ENCODE results near the gene DIDO1. TPM values are rescaled to one million over a fixed set of nuclear protein-coding genes. Genes with fewer than 3 reads are reported as not detected.
A peak's percentile ranks its signal among the peaks of the same experiment; 100 is the strongest.

DIDO1 gene
- total and polyA plus RNA-seq, 4 experiments from 2014 or later: 24.7 to 129 (median 83.5) TPM

DNA sequence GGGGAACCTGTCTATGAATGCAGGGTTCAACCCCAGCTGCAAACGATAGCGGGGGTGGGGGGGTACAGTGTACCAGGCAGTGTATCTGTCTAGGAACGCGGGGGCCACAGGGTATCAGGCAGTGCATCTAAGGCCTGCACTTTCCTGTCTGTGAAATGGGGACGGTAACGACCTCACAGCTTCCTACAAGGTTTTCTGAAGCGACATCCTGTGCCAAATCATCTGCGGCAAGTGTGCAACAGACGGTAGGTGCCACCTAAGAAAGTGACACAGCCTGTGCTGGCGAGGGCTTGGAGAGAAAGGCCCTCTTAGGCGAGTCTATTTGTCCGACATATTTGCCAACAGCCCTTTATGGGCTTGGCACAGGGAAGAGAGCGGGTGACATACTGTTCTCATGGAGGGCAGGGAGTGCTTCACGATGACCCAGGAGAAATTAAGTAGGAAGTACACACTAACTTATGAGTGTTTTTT is 3.8 kb downstream of the DIDO1 start:
- intact Hi-C loops (cut with micrococcal nuclease): loop anchor here (1.0 kb wide), 1 partner anchor 32 kb away; no protein-coding TSS in a partner anchor
- H3K27me3 ChIP-seq (ENCODE audit: insufficient read depth, low read length): no peaks in the 10 kb centered on the region
- H3K9me3 ChIP-seq (ENCODE audit: control insufficient read depth in 1 of 2, low read length in 2 of 2): no peaks in the 10 kb centered on the region
- Mint-ChIP-seq H3K27ac (peak overlapping the region; percentile 90 to 99 (median 96)), H3K27me3 (no peaks in the 10 kb centered on the region), H3K36me3 (peaks cover 0 to 16% of the 10 kb centered on the region in 2 donors), H3K4me3 (peak overlapping the region; percentile 82 to 95 (median 88)), H3K9me3 (no peaks in the 10 kb centered on the region), H3K4me1 (peaks cover 54 to 91% (median 73%) of the 10 kb centered on the region in 4 donors)
- ChIA-PET CTCF (ENCODE audit: partially characterized antibody) (interaction anchor here (9.3 kb wide), 1 partner anchor 21 kb away, joined by 90 read pairs; no protein-coding TSS in a partner anchor), POLR2A (ENCODE audit: partially characterized antibody) (interaction anchor here (0.8 to 6.4 kb wide), 4 partner anchors 8 to 88 kb away, joined by 3 to 52 read pairs (median 18); partner anchors contain the start of gene GID8)
- H3K27ac ChIP-seq (ENCODE audit: low read depth, low read length): peak overlapping the region; percentile 91
- H3K4me1 ChIP-seq (ENCODE audit: insufficient read depth, low read length): peaks cover 88% of the 10 kb centered on the region
- H3K36me3 ChIP-seq (ENCODE audit: insufficient read depth, low read length): no peaks in the 10 kb centered on the region
- peak overlapping the region; percentile 14 to 36 for H3K4me3 ChIP-seq (ENCODE audit: low read length in 2 of 2)
- DNase-seq: peak; percentile 48 to 78 (median 52)

DNA sequence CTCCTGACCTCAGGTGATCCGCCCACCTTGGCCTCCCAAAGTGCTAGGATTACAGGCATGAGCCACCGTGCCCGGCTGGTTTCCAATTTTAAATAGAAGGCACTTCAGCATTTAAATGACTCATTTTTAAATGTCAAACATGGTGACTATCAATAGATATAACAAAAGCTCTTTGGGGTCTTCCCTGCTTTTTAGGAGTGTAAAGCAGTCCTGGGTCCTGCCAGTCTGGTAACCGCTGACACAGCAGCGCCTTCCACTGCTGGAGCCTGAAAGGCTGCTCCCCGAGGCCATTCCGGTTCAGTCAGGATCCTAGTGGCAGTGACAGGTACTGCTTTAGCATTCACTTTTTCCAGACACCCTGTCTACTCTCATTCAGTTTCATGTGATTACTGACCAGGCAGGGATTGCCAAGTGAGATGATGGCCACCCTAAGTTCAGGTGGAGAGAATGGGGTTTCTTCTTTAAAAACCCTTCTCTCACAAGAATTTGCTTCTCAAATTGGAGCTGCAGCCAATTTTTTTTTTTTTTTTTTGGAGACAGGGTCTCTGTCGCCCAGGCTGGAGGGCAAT is 5.1 kb downstream of the DIDO1 start:
- Mint-ChIP-seq H3K9me3 (no peaks in the 10 kb centered on the region), H3K27me3 (no peaks in the 10 kb centered on the region), H3K36me3 (peaks cover 0 to 19% of the 10 kb centered on the region in 2 donors), H3K27ac (peak overlapping the region; percentile 82 to 95 (median 89)), H3K4me1 (peaks cover 61 to 93% (median 77%) of the 10 kb centered on the region in 4 donors), H3K4me3 (peak overlapping the region; percentile 72 to 92 (median 87))
- DNase-seq: peak; percentile 58 to 85 (median 62)
- H3K36me3 ChIP-seq (ENCODE audit: insufficient read depth, low read length): no peaks in the 10 kb centered on the region
- ChIA-PET POLR2A (ENCODE audit: partially characterized antibody) (interaction anchor here (0.7 to 6.4 kb wide), 3 partner anchors 16 to 48 kb away, joined by 4 to 52 read pairs (median 32); partner anchors contain the start of gene GID8), CTCF (ENCODE audit: partially characterized antibody) (interaction anchor here (0.8 to 9.3 kb wide), 7 partner anchors 13 to 113 kb away, joined by 3 to 90 read pairs (median 4); no protein-coding TSS in a partner anchor)
- intact Hi-C loops (cut with micrococcal nuclease): loop anchor here (1.0 to 2.0 kb wide), 2 partner anchors 18 to 21 kb away; partner anchors contain the start of gene GID8
- no peak overlapping the region for H3K4me3 ChIP-seq (ENCODE audit: low read length in 2 of 2)
- peaks cover 90% of the 10 kb centered on the region for H3K4me1 ChIP-seq (ENCODE audit: insufficient read depth, low read length)
- H3K27me3 ChIP-seq (ENCODE audit: insufficient read depth, low read length): no peaks in the 10 kb centered on the region
- no peaks in the 10 kb centered on the region for H3K9me3 ChIP-seq (ENCODE audit: control insufficient read depth in 1 of 2, low read length in 2 of 2)
- H3K27ac ChIP-seq (ENCODE audit: low read depth, low read length): peak overlapping the region; percentile 36

GRCh38 chr20:62920039-62920645 is 6.2 kb downstream of the DIDO1 start:
- H3K9me3 Mint-ChIP-seq: no peaks in the 10 kb centered on the region
- peak overlapping the region; percentile 83 to 93 (median 88) for H3K4me3 Mint-ChIP-seq
- intact Hi-C loops (cut with micrococcal nuclease): loop anchor here (2.0 kb wide), 1 partner anchor 19 kb away; the partner anchor contains the start of gene GID8
- DNase-seq: no peak
- Histone ChIP-seq H3K4me1 (ENCODE audit: insufficient read depth, low read length) (peaks cover 99% of the 10 kb centered on the region), H3K4me3 (ENCODE audit: low read length in 2 of 2) (no peak overlapping the region), H3K9me3 (ENCODE audit: control insufficient read depth in 1 of 2, low read length in 2 of 2) (no peaks in the 10 kb centered on the region), H3K27ac (ENCODE audit: low read depth, low read length) (peak overlapping the region; percentile 46), H3K27me3 (ENCODE audit: insufficient read depth, low read length) (no peaks in the 10 kb centered on the region), H3K36me3 (ENCODE audit: insufficient read depth, low read length) (no peaks in the 10 kb centered on the region)
- peaks cover 0 to 20% of the 10 kb centered on the region in 2 donors for H3K36me3 Mint-ChIP-seq
- ChIA-PET POLR2A (ENCODE audit: partially characterized antibody) (interaction anchor here (1.2 to 6.4 kb wide), 4 partner anchors 8 to 34 kb away, joined by 9 to 52 read pairs (median 28); partner anchors contain the start of genes DIDO1 and GID8), CTCF (ENCODE audit: partially characterized antibody) (interaction anchor here (0.8 to 9.3 kb wide), 9 partner anchors 13 to 112 kb away, joined by 3 to 90 read pairs (median 7); no protein-coding TSS in a partner anchor)
- no peaks in the 10 kb centered on the region for H3K27me3 Mint-ChIP-seq
- H3K4me1 Mint-ChIP-seq: peaks cover 62 to 97% (median 82%) of the 10 kb centered on the region in 4 donors
- peak overlapping the region; percentile 77 to 92 (median 81) for H3K27ac Mint-ChIP-seq

DNA sequence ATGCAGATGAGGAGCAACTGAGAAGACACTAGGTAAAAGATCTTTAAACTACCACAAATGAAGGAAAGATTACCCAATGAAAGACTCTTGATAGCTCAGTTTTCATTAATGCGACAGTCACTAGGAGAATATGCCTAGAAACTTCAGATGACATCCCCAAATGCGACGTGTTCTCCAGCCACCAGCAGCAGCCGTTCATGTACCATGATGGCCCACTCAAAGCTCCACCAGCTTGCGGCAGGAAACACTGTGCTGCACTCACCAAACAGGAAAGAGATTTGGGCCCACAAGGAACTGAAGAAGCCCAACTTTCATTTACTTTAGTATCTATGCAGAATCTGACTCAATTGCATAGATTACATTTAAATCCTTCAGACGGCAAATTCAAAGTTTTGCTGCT is 7.5 kb downstream of the DIDO1 start:
- POLR2A ChIA-PET (ENCODE audit: partially characterized antibody): interaction anchor here (1.2 to 6.4 kb wide), 10 partner anchors 9 to 61 kb away, joined by 3 to 52 read pairs (median 8); partner anchors contain the start of genes DIDO1 and GID8
- H3K4me3 Mint-ChIP-seq: peak overlapping the region; percentile 83 to 93 (median 88)
- H3K27ac Mint-ChIP-seq: peak overlapping the region; percentile 80 to 94 (median 89)

DNA sequence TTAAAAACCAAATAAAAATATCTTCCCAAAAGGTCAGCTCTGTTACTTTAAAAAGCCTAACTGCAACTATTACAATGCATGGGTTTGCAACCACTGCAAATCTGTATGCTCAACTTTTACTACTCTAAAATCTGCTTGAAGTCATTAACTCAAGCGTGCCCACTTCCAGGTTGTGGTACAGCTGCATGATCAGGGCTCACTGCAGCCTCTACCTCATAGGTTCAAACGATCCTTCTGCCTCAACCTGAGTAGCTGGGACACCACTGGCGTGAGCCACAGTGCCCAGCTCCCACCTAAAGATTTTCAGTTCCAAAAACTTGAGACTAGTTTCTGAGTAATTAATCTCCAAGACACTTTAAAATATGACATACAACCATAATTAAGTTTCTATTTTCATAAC is 8.2 kb downstream of the DIDO1 start:
- peak in 3 of 5 donors; percentile 35 to 56 (median 39) for DNase-seq
- Mint-ChIP-seq H3K9me3 (no peaks in the 10 kb centered on the region), H3K36me3 (peaks cover 4 to 27% of the 10 kb centered on the region in 2 donors), H3K27ac (peak overlapping the region; percentile 80 to 94 (median 89)), H3K4me3 (peak overlapping the region; percentile 83 to 93 (median 88)), H3K4me1 (peaks cover 60 to 97% (median 80%) of the 10 kb centered on the region in 4 donors), H3K27me3 (no peaks in the 10 kb centered on the region)
- H3K36me3 ChIP-seq (ENCODE audit: insufficient read depth, low read length): peaks cover 5% of the 10 kb centered on the region
- ChIA-PET CTCF (ENCODE audit: partially characterized antibody) (interaction anchor here (0.7 to 6.5 kb wide), 10 partner anchors 11 to 91 kb away, joined by 4 to 73 read pairs (median 9); no protein-coding TSS in a partner anchor), POLR2A (ENCODE audit: partially characterized antibody) (interaction anchor here (1.2 to 6.4 kb wide), 10 partner anchors 9 to 62 kb away, joined by 3 to 52 read pairs (median 8); partner anchors contain the start of genes DIDO1 and GID8)
- intact Hi-C loops (cut with micrococcal nuclease): no loop called here
- H3K27me3 ChIP-seq (ENCODE audit: insufficient read depth, low read length): no peaks in the 10 kb centered on the region
- peak overlapping the region; percentile 16 to 27 for H3K4me3 ChIP-seq (ENCODE audit: low read length in 2 of 2)
- peak overlapping the region; percentile 46 for H3K27ac ChIP-seq (ENCODE audit: low read depth, low read length)
- no peaks in the 10 kb centered on the region for H3K9me3 ChIP-seq (ENCODE audit: control insufficient read depth in 1 of 2, low read length in 2 of 2)
- H3K4me1 ChIP-seq (ENCODE audit: insufficient read depth, low read length): peaks cover 97% of the 10 kb centered on the region

More for the DNA sequence above, 7.5 kb downstream of the DIDO1 start:
- peak; percentile 55 to 78 (median 57) for DNase-seq
- H3K36me3 ChIP-seq (ENCODE audit: insufficient read depth, low read length): no peaks in the 10 kb centered on the region
- Mint-ChIP-seq H3K27me3 (no peaks in the 10 kb centered on the region), H3K9me3 (no peaks in the 10 kb centered on the region), H3K4me1 (peaks cover 58 to 97% (median 81%) of the 10 kb centered on the region in 4 donors), H3K36me3 (peaks cover 2 to 22% of the 10 kb centered on the region in 2 donors)
- intact Hi-C loops (cut with micrococcal nuclease): no loop called here
- H3K4me3 ChIP-seq (ENCODE audit: low read length in 2 of 2): peak overlapping the region; percentile 16 to 27
- H3K4me1 ChIP-seq (ENCODE audit: insufficient read depth, low read length): peaks cover 99% of the 10 kb centered on the region
- H3K27ac ChIP-seq (ENCODE audit: low read depth, low read length): peak overlapping the region; percentile 46
- CTCF ChIA-PET (ENCODE audit: partially characterized antibody): interaction anchor here (0.7 to 6.5 kb wide), 9 partner anchors 11 to 54 kb away, joined by 4 to 73 read pairs (median 11); no protein-coding TSS in a partner anchor
- no peaks in the 10 kb centered on the region for H3K9me3 ChIP-seq (ENCODE audit: control insufficient read depth in 1 of 2, low read length in 2 of 2)
- no peaks in the 10 kb centered on the region for H3K27me3 ChIP-seq (ENCODE audit: insufficient read depth, low read length)

DNA sequence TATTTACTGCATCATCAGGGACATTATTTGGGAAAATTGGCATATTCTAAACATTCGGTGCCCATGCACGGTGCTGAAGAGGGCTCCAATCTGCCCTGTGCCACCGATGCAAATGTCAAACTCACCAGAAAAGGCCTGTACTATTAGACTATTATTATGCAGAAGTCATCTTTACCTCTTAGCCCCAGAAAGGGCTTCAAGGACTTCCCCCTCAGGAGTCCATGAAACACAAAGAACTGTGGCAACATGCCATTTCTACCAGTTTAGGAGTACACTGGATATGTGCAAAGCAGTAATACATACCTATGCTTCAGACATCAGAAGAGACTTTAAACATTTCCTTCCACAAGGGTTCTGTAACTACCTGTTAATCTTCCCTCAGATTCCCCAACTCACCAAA is 8.6 kb downstream of the DIDO1 start:
- H3K4me1 ChIP-seq (ENCODE audit: insufficient read depth, low read length): peaks cover 95% of the 10 kb centered on the region
- H3K27me3 ChIP-seq (ENCODE audit: insufficient read depth, low read length): no peaks in the 10 kb centered on the region
- ChIA-PET POLR2A (ENCODE audit: partially characterized antibody) (interaction anchor here (1.2 to 6.4 kb wide), 9 partner anchors 10 to 62 kb away, joined by 3 to 52 read pairs (median 10); partner anchors contain the start of genes DIDO1 and GID8), CTCF (ENCODE audit: partially characterized antibody) (interaction anchor here (1.0 to 6.5 kb wide), 7 partner anchors 10 to 91 kb away, joined by 4 to 73 read pairs (median 11); no protein-coding TSS in a partner anchor)
- no peaks in the 10 kb centered on the region for H3K9me3 ChIP-seq (ENCODE audit: control insufficient read depth in 1 of 2, low read length in 2 of 2)
- Mint-ChIP-seq H3K9me3 (no peaks in the 10 kb centered on the region), H3K27me3 (no peaks in the 10 kb centered on the region), H3K4me3 (peak overlapping the region; percentile 83 to 93 (median 88)), H3K27ac (peak overlapping the region; percentile 80 to 94 (median 89)), H3K4me1 (peaks cover 61 to 95% (median 79%) of the 10 kb centered on the region in 4 donors), H3K36me3 (peaks cover 7 to 30% of the 10 kb centered on the region in 2 donors)
- no peak for DNase-seq
- intact Hi-C loops (cut with micrococcal nuclease): no loop called here
- H3K4me3 ChIP-seq (ENCODE audit: low read length in 2 of 2): peak overlapping the region in 1 of 2 donors; percentile 16
- peak overlapping the region; percentile 46 for H3K27ac ChIP-seq (ENCODE audit: low read depth, low read length)
- peaks cover 7% of the 10 kb centered on the region for H3K36me3 ChIP-seq (ENCODE audit: insufficient read depth, low read length)
